HL-60 (cell line): ENCODE results near the gene POLN.

Experiments used
- DNase-seq, 2 experiments: peaks; one replicate each; pipeline ENCODE4 v3.0.0-alpha.2; 2010 to 2020; ENCODE audit warnings: low read depth in 1 of 2, low spot score in 1 of 2
- H3K27ac ChIP-seq: fragments of 250-450 bp; sonication (Bioruptor Pico); replicated peaks from 2 replicates; pipeline ENCODE4 v1.5.1; 2020; ENCODE audit warnings: mild to moderate bottlenecking, moderate library complexity
- H3K27me3 ChIP-seq: fragments of 250-450 bp; sonication (Bioruptor Pico); 2 replicates; pipeline ENCODE4 v1.5.1; 2021; ENCODE audit warnings: mild to moderate bottlenecking, moderate library complexity; ENCODE audit not compliant: insufficient read depth, poor library complexity, severe bottlenecking
- H3K4me3 ChIP-seq: replicated peaks from 2 replicates; pipeline ENCODE4 v1.5.1; 2011; ENCODE audit warnings: mild to moderate bottlenecking, control low read depth, low read length; ENCODE audit not compliant: insufficient read depth
- GABPA ChIP-seq: IDR thresholded peaks from 2 replicates; pipeline ENCODE4 v1.6.1; 2012; ENCODE audit warnings: low read depth

POLN gene

DNA sequence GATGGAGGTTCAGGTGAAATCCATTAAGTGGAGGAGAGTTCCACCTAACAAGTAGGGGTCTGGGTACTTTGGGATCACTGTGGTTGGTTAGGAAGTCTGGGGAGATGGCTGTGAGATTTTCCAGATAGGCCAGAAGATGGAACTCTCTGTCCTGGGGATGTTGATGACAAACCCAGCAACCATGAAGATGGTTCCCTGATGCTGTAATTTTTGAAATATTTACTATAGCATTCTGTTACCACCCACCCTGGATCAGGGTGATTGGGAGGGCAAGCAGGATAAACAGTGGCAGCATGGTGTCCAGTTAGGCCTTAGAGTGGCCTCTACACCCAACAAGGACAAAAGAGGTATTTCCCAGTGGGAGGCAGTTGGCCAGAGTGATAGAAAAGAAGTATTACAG, 217.2 kb downstream of the POLN start:
- no peak overlapping the region for H3K27ac ChIP-seq
- H3K27me3 ChIP-seq: peaks cover 11% of the 10 kb centered on the region
- no peak for DNase-seq
- H3K4me3 ChIP-seq: no peak overlapping the region
- no peak for TF ChIP-seq GABPA
